NCI-H526 (cell line): Measurements from ENCODE around the gene VWA7.
A peak's percentile ranks its signal among the peaks of the same experiment; 100 is the strongest.
"Not testable (repeated sequence)": the region's sequence is repeated elsewhere in the genome, so short reads cannot be mapped to it uniquely, and the experiment has no call there.

ENCODE experiments used
- DNase-seq, 2 experiments: peaks; one replicate each; lab custom pipeline; 2025; lab: John Stamatoyannopoulos, UW

The VWA7 gene

GRCh38 chr6:31805939-31806469, 28.9 kb upstream of the VWA7 start:
- no peak for DNase-seq

- DNase-seq = not testable (repeated sequence)
Observed at GRCh38 chr6:31801031-31801927, 24.2 kb upstream of the VWA7 start.

- no peak for DNase-seq
Observed at GRCh38 chr6:31799781-31800180, 22.7 kb upstream of the VWA7 start.

GRCh38 chr6:31797588-31797987, 20.5 kb upstream of the VWA7 start:
- DNase-seq = no peak

GRCh38 chr6:31796993-31797385, 19.9 kb upstream of the VWA7 start:
- DNase-seq = no peak

- peak; percentile 50 to 92 for DNase-seq
Observed at GRCh38 chr6:31795616-31796298, 18.6 kb upstream of the VWA7 start, which contains the start of gene VARS1. Gene VARS1 (minus strand): TSS chr6:31795752. CDS start chr6:31795217, 535 bp downstream.

- peak; percentile 37 to 77 for DNase-seq
Observed at GRCh38 chr6:31794866-31795615, 17.9 kb upstream of the VWA7 start.

GRCh38 chr6:31794294-31794865, 17.3 kb upstream of the VWA7 start:
- peak in 1 of 2 experiments; percentile 38 for DNase-seq

GRCh38 chr6:31793927-31794245, 16.8 kb upstream of the VWA7 start:
- DNase-seq = not testable (repeated sequence)

GRCh38 chr6:31792761-31793171, 15.6 kb upstream of the VWA7 start:
- no peak for DNase-seq

- DNase-seq = no peak
Observed at GRCh38 chr6:31792090-31792374, 14.9 kb upstream of the VWA7 start.

- DNase-seq = peak; percentile 27 to 61
Observed at GRCh38 chr6:31791324-31792089, 14.4 kb upstream of the VWA7 start.

- no peak for DNase-seq
Observed at GRCh38 chr6:31785475-31785874, 8.3 kb upstream of the VWA7 start.

GRCh38 chr6:31784098-31784925, 7.2 kb upstream of the VWA7 start:
- no peak for DNase-seq

GRCh38 chr6:31782126-31782855, 5.2 kb upstream of the VWA7 start:
- no peak for DNase-seq

- no peak for DNase-seq
Observed at GRCh38 chr6:31781244-31782125, 4.4 kb upstream of the VWA7 start.

GRCh38 chr6:31780507-31781243, 3.5 kb upstream of the VWA7 start:
- no peak for DNase-seq

- DNase-seq = no peak
Observed at GRCh38 chr6:31779908-31780307, 2.8 kb upstream of the VWA7 start.
